Activated B cell treated with CpG ODN at 0.5 μM for 24 hours (primary cell): ENCODE measurements around the gene HSF2BP. TPM values are rescaled to one million over a fixed set of nuclear protein-coding genes. Genes with fewer than 3 reads are reported as not detected.

Experiments
- ATAC-seq: fragments of 200-7000 bp; cut with Tn5 transposase; one replicate; pipeline ENCODE4 v1.10.0; 2021; ENCODE audit warnings: low read depth, mild to moderate bottlenecking, moderate library complexity
- CTCF ChIA-PET: fragments of 350-600 bp; sonication (Branson Sonifier 250); formaldehyde crosslinking; loops from one replicate; lab custom pipeline; 2021; ENCODE audit warnings: antibody characterized with exemption; lab: Charles Lee
- POLR2A ChIA-PET: fragments of 350-600 bp; sonication (Branson Sonifier 250); formaldehyde crosslinking; loops from one replicate; lab custom pipeline; 2021; ENCODE audit warnings: antibody characterized with exemption; lab: Charles Lee
- DNase-seq: peaks from one replicate; pipeline ENCODE4 v3.0.0; 2022
- H3K27ac Mint-ChIP-seq: one replicate; pipeline ENCODE4 v1.8.0; 2020; ENCODE audit warnings: mixed read lengths
- H3K27me3 Mint-ChIP-seq: one replicate; pipeline ENCODE4 v1.8.0; 2021; ENCODE audit warnings: mixed read lengths
- H3K36me3 Mint-ChIP-seq: one replicate; pipeline ENCODE4 v1.8.0; 2021; ENCODE audit warnings: low read depth, mixed read lengths
- H3K4me1 Mint-ChIP-seq: one replicate; pipeline ENCODE4 v1.8.0; 2021; ENCODE audit warnings: mixed read lengths
- H3K4me3 Mint-ChIP-seq: one replicate; pipeline ENCODE4 v1.8.0; 2020; ENCODE audit warnings: mild to moderate bottlenecking, mixed read lengths
- H3K9me3 Mint-ChIP-seq: one replicate; pipeline ENCODE4 v1.8.0; 2020; ENCODE audit warnings: mixed read lengths
- intact Hi-C: fragments of 100-400 bp; cut with micrococcal nuclease; formaldehyde crosslinking; loops from one replicate; pipeline ENCODE4 v1.15.1; 2024
- total RNA-seq: library from RNA; stranded (reverse); gene quantifications from 2 replicates; pipeline ENCODE4 v1.2.3, GENCODE V29; 2022
- TF ChIP-seq, protein P1 (sequence below): fragments of 200-600 bp; IDR thresholded peaks from one replicate; pipeline ENCODE4 v1.8.0; 2022; ENCODE audit warnings: antibody characterized with exemption, mild to moderate bottlenecking

HSF2BP gene
- total RNA-seq: 0.58 and 0.61 TPM in 2 replicates

- TF ChIP-seq, protein P1, sequence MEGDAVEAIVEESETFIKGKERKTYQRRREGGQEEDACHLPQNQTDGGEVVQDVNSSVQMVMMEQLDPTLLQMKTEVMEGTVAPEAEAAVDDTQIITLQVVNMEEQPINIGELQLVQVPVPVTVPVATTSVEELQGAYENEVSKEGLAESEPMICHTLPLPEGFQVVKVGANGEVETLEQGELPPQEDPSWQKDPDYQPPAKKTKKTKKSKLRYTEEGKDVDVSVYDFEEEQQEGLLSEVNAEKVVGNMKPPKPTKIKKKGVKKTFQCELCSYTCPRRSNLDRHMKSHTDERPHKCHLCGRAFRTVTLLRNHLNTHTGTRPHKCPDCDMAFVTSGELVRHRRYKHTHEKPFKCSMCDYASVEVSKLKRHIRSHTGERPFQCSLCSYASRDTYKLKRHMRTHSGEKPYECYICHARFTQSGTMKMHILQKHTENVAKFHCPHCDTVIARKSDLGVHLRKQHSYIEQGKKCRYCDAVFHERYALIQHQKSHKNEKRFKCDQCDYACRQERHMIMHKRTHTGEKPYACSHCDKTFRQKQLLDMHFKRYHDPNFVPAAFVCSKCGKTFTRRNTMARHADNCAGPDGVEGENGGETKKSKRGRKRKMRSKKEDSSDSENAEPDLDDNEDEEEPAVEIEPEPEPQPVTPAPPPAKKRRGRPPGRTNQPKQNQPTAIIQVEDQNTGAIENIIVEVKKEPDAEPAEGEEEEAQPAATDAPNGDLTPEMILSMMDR: no peak
- CTCF ChIA-PET: no interaction called here
- ATAC-seq (peak; percentile 90), DNase-seq (peak; percentile 85)
- H3K9me3 Mint-ChIP-seq: no peaks in the 10 kb centered on the region
- peaks cover 3% of the 10 kb centered on the region for H3K27me3 Mint-ChIP-seq
- H3K27ac Mint-ChIP-seq: peak within 1 kb of the TSS; percentile 87
- intact Hi-C loops: loop anchor here (1.0 kb wide), 2 partner anchors 60 to 685 kb away; partner anchors contain the start of genes PDXK and PKNOX1
- POLR2A ChIA-PET: interaction anchor here (0.5 to 2.8 kb wide), 5 partner anchors 14 to 69 kb away, joined by 3 to 14 read pairs (median 5); no protein-coding TSS in a partner anchor
- peaks cover 30% of the 10 kb centered on the region for H3K4me1 Mint-ChIP-seq
- H3K36me3 Mint-ChIP-seq: peaks cover 29% of the 10 kb centered on the region
- peak within 1 kb of the TSS; percentile 93 for H3K4me3 Mint-ChIP-seq
These were observed at the start of gene HSF2BP, which contains the start of gene RRP1B for GRCh38 chr21:43659136-43660000. Gene HSF2BP, minus strand, starts transcription at chr21:43659488. Its CDS starts 1,392 bp downstream, at chr21:43658096. Gene RRP1B, plus strand, starts transcription at chr21:43659560. Its CDS starts 105 bp downstream, at chr21:43659665.

DNA sequence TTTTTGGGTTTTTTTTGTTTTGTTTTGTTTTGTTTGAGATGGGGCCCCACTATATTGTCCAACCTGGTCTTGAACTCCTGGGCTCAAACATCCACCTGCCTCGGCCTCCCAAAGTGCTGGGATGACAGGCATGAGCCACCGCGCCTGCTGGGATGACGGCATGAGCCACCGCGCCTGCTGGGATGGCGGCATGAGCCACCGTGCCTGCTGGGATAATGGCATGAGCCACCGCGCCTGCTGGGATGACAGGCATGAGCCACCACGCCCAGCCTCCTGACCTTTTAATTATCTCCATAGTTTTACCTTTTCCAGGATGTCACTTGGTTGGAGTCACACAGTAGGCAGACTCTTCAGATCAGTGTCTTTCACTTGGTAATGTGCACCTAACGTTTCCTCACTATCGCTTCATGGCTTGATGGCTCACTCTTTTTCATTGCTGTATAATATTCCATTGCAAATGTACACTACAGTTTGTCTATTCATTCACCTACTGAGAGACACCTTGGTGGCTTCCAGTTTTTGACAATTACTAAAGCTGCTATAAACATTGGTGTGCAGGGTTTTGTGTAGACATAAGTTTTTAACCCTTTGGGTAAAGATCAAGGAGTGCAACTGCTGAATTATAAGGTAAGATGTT lies 49.6 kb upstream of the HSF2BP start:
- ChIA-PET POLR2A (no interaction called here), CTCF (no interaction called here)
- Mint-ChIP-seq H3K27me3 (peaks cover 21% of the 10 kb centered on the region), H3K4me1 (no peaks in the 10 kb centered on the region), H3K27ac (no peak overlapping the region), H3K36me3 (no peaks in the 10 kb centered on the region), H3K9me3 (peaks cover 3% of the 10 kb centered on the region), H3K4me3 (no peak overlapping the region)
- DNase-seq (no peak), ATAC-seq (no peak)
- TF ChIP-seq, protein P1: no peak
- intact Hi-C loops: no loop called here

- TF ChIP-seq, protein P1: no peak
- ChIA-PET POLR2A (interaction anchor here (0.9 to 1.2 kb wide), 2 partner anchors 9 to 21 kb away, joined by 3 read pairs; no protein-coding TSS in a partner anchor), CTCF (no interaction called here)
- Mint-ChIP-seq H3K27me3 (peaks cover 21% of the 10 kb centered on the region), H3K9me3 (peaks cover 3% of the 10 kb centered on the region), H3K4me3 (no peak overlapping the region), H3K27ac (no peak overlapping the region), H3K4me1 (peaks cover 9% of the 10 kb centered on the region), H3K36me3 (no peaks in the 10 kb centered on the region)
- ATAC-seq (no peak), DNase-seq (no peak)
- intact Hi-C loops: no loop called here
These were observed 48.2 kb upstream of the HSF2BP start for GRCh38 chr21:43707462-43707861.

- ChIA-PET CTCF (interaction anchor here (0.6 kb wide), 1 partner anchor 335 kb away, joined by 3 read pairs; no protein-coding TSS in a partner anchor), POLR2A (no interaction called here)
- H3K27me3 Mint-ChIP-seq: peaks cover 5% of the 10 kb centered on the region
- DNase-seq (no peak), ATAC-seq (peak; percentile 34)
- intact Hi-C loops: no loop called here
- peak overlapping the region; percentile 39 for H3K4me3 Mint-ChIP-seq
- no peaks in the 10 kb centered on the region for H3K36me3 Mint-ChIP-seq
- H3K9me3 Mint-ChIP-seq: no peaks in the 10 kb centered on the region
- H3K27ac Mint-ChIP-seq: no peak overlapping the region
- peaks cover 9% of the 10 kb centered on the region for H3K4me1 Mint-ChIP-seq
- TF ChIP-seq, protein P1: no peak
These were observed 44.0 kb upstream of the HSF2BP start for GRCh38 chr21:43703035-43703880.
